ENCODE data around the gene ART4. TPM values are rescaled to one million over a fixed set of nuclear protein-coding genes. Genes with fewer than 3 reads are reported as not detected.
A peak's percentile ranks its signal among the peaks of the same experiment; 100 is the strongest.

The ART4 gene
- total and polyA plus RNA-seq, 4 donors = 5.6 to 50.8 (median 11.1) TPM

DNA sequence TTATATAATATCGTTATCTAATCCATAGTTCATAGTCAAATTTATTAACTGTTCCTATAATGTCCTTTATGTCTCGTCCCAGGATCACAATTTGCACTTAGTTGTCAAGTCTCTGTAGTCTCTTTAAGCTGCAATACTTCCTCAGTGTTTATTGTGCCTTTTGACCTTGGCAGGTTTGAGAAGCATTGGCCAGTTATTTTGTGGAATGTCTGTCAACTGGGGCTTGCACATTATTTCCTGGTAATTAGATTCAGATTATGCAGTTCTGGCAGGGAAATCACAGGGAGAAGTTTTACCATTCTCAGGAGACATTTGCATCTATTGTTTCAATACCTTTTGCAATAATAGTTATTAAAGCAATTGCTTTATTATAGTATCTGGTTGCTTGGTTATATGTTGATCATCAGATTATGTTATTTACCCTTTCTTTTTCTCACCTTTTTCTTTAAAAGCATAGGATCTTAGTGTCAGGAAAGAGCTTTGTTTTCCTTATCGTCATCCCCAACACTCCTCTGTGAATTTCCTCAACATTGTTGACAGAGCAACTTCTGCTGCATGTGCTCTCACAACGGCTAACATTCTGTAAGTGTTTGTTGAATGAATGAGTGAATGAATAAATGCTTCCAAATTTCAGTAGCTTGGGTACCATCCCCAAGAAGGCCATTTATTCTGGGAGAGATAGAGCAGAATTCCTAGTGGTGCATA is 3.7 kb upstream of the ART4 start:
- H3K9me3 ChIP-seq (ENCODE audit: control insufficient read depth, low read length) = no peaks in the 10 kb centered on the region
- intact Hi-C loops (cut with DNase I) = loop anchor here (5.0 to 10.0 kb wide), 6 partner anchors 35 to 678 kb away; partner anchors contain the start of gene RERG (in 2 of the 2)
- H3K4me3 ChIP-seq (ENCODE audit: low read length in 2 of 2) = no peak overlapping the region
- 25 to 76% methylated on average over 4 of the region's 4 CpGs for WGBS, 2 donors
- no peak for DNase-seq
- no peaks in the 10 kb centered on the region for H3K36me3 ChIP-seq (ENCODE audit: control insufficient read depth in 1 of 2, insufficient read depth in 2 of 2, low read length in 1 of 2)
- peaks cover 0 to 7% of the 10 kb centered on the region in 2 donors for H3K4me1 ChIP-seq (ENCODE audit: control insufficient read depth in 1 of 2, insufficient read depth in 2 of 2, low read length in 2 of 2)
- H3K27me3 ChIP-seq (ENCODE audit: control insufficient read depth in 1 of 2, insufficient read depth in 2 of 2, low read length in 1 of 2) = no peaks in the 10 kb centered on the region
- no peak for ATAC-seq (ENCODE audit: low FRiP score)
- H3K27ac ChIP-seq (ENCODE audit: low read depth in 1 of 2, low read length in 2 of 2) = no peak overlapping the region

- Histone ChIP-seq H3K27ac (ENCODE audit: low read depth in 1 of 2, low read length in 2 of 2) (no peak overlapping the region), H3K9me3 (ENCODE audit: control insufficient read depth, low read length) (no peaks in the 10 kb centered on the region), H3K36me3 (ENCODE audit: control insufficient read depth in 1 of 2, insufficient read depth in 2 of 2, low read length in 1 of 2) (no peaks in the 10 kb centered on the region), H3K4me3 (ENCODE audit: low read length in 2 of 2) (no peak overlapping the region), H3K4me1 (ENCODE audit: control insufficient read depth in 1 of 2, insufficient read depth in 2 of 2, low read length in 2 of 2) (peaks cover 0 to 7% of the 10 kb centered on the region in 2 donors), H3K27me3 (ENCODE audit: control insufficient read depth in 1 of 2, insufficient read depth in 2 of 2, low read length in 1 of 2) (no peaks in the 10 kb centered on the region)
- 32 to 33% methylated on average over 3 of the region's 3 CpGs for WGBS, 2 donors
- intact Hi-C loops (cut with DNase I) = loop anchor here (5.0 to 10.0 kb wide), 6 partner anchors 36 to 679 kb away; partner anchors contain the start of gene RERG (in 2 of the 2)
- ATAC-seq (ENCODE audit: low FRiP score) (no peak), DNase-seq (no peak)
Measured at GRCh38 chr12:14846042-14846587, 2.8 kb upstream of the ART4 start.

DNA sequence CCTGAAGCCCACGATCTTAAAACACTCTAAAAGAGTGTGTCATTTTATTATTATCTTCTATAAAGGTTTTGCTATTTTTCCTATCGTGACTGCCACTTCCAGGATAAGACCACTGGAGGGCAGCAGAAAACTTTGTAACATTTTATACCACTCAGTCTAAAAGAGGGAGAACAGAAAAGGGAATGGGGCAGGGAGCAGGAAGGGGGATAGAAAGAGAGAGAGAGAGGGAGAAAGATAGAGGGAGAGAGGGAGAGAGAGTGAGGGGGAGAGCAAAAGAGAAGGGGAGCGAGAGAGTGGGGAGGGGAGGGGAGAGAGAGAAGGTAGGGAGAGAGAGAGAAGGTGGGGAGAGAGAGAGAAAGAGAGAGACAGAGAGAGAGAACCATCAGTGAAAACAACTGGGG is 2.0 kb upstream of the ART4 start:
- H3K27ac ChIP-seq (ENCODE audit: low read depth in 1 of 2, low read length in 2 of 2) = no peak overlapping the region
- ATAC-seq (ENCODE audit: low FRiP score) (peak; percentile 82), DNase-seq (no peak)
- H3K9me3 ChIP-seq (ENCODE audit: control insufficient read depth, low read length) = no peaks in the 10 kb centered on the region
- WGBS, 2 donors = 7 to 10% methylated on average over 3 of the region's 3 CpGs
- H3K36me3 ChIP-seq (ENCODE audit: control insufficient read depth in 1 of 2, insufficient read depth in 2 of 2, low read length in 1 of 2) = no peaks in the 10 kb centered on the region
- no peak overlapping the region for H3K4me3 ChIP-seq (ENCODE audit: low read length in 2 of 2)
- peaks cover 3 to 7% of the 10 kb centered on the region in 2 donors for H3K4me1 ChIP-seq (ENCODE audit: control insufficient read depth in 1 of 2, insufficient read depth in 2 of 2, low read length in 2 of 2)
- H3K27me3 ChIP-seq (ENCODE audit: control insufficient read depth in 1 of 2, insufficient read depth in 2 of 2, low read length in 1 of 2) = no peaks in the 10 kb centered on the region
- intact Hi-C loops (cut with DNase I) = loop anchor here (2.0 to 10.0 kb wide), 8 partner anchors 37 to 679 kb away; partner anchors contain the start of gene RERG (in 2 of the 2)

GRCh38 chr12:14844401-14844800 is 1.1 kb upstream of the ART4 start:
- Histone ChIP-seq H3K27me3 (ENCODE audit: control insufficient read depth in 1 of 2, insufficient read depth in 2 of 2, low read length in 1 of 2) (no peaks in the 10 kb centered on the region), H3K27ac (ENCODE audit: low read depth in 1 of 2, low read length in 2 of 2) (no peak overlapping the region), H3K9me3 (ENCODE audit: control insufficient read depth, low read length) (no peaks in the 10 kb centered on the region), H3K4me1 (ENCODE audit: control insufficient read depth in 1 of 2, insufficient read depth in 2 of 2, low read length in 2 of 2) (peaks cover 3 to 4% of the 10 kb centered on the region in 2 donors), H3K4me3 (ENCODE audit: low read length in 2 of 2) (no peak overlapping the region), H3K36me3 (ENCODE audit: control insufficient read depth in 1 of 2, insufficient read depth in 2 of 2, low read length in 1 of 2) (no peaks in the 10 kb centered on the region)
- intact Hi-C loops (cut with DNase I) = loop anchor here (2.0 to 10.0 kb wide), 8 partner anchors 72 to 680 kb away; partner anchors contain the start of gene RERG (in 1 of the 2)
- DNase-seq = no peak
- no peak for ATAC-seq (ENCODE audit: low FRiP score)

DNA sequence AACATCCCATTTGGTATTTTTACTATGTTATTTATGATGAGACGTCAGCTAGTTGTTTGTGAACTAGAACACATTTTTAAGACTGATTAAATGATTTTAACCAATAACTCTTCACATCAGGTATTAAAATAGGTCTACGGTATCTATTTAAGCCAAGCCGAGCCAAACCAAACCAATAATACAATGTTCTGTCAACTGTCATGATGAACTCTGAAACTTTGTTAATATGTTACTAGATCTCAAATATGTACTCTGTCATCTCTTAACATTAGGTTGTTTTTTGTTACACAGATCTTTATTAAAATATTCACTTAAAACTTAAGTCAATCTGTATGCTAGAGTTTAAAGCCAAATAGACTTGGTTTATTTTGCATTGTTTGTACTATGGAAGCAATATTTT is 1.0 kb downstream of the ART4 start:
- whole genome bisulfite sequencing, 2 donors = 20 to 27% methylated on average over 3 of the region's 3 CpGs
- H3K9me3 ChIP-seq (ENCODE audit: control insufficient read depth, low read length) = no peaks in the 10 kb centered on the region
- peaks cover under 1 to 3% of the 10 kb centered on the region in 2 donors for H3K4me1 ChIP-seq (ENCODE audit: control insufficient read depth in 1 of 2, insufficient read depth in 2 of 2, low read length in 2 of 2)
- intact Hi-C loops (cut with DNase I) = loop anchor here (5.0 to 10.0 kb wide), 6 partner anchors 70 to 682 kb away; partner anchors contain the start of gene RERG (in 1 of the 2)
- DNase-seq (no peak), ATAC-seq (ENCODE audit: low FRiP score) (no peak)
- H3K36me3 ChIP-seq (ENCODE audit: control insufficient read depth in 1 of 2, insufficient read depth in 2 of 2, low read length in 1 of 2) = no peaks in the 10 kb centered on the region
- H3K4me3 ChIP-seq (ENCODE audit: low read length in 2 of 2) = peak overlapping the region in 1 of 2 donors; percentile 69
- H3K27me3 ChIP-seq (ENCODE audit: control insufficient read depth in 1 of 2, insufficient read depth in 2 of 2, low read length in 1 of 2) = no peaks in the 10 kb centered on the region
- no peak overlapping the region for H3K27ac ChIP-seq (ENCODE audit: low read depth in 1 of 2, low read length in 2 of 2)

- Histone ChIP-seq H3K4me3 (ENCODE audit: low read length in 2 of 2) (peak overlapping the region in 1 of 2 donors; percentile 48), H3K27me3 (ENCODE audit: control insufficient read depth in 1 of 2, insufficient read depth in 2 of 2, low read length in 1 of 2) (no peaks in the 10 kb centered on the region), H3K4me1 (ENCODE audit: control insufficient read depth in 1 of 2, insufficient read depth in 2 of 2, low read length in 2 of 2) (peaks cover 0 to 3% of the 10 kb centered on the region in 2 donors), H3K36me3 (ENCODE audit: control insufficient read depth in 1 of 2, insufficient read depth in 2 of 2, low read length in 1 of 2) (no peaks in the 10 kb centered on the region), H3K27ac (ENCODE audit: low read depth in 1 of 2, low read length in 2 of 2) (peak overlapping the region; percentile 73 to 90), H3K9me3 (ENCODE audit: control insufficient read depth, low read length) (no peaks in the 10 kb centered on the region)
- 4 to 5% methylated on average over 3 of the region's 3 CpGs for WGBS, 2 donors
- intact Hi-C loops (cut with DNase I) = loop anchor here (5.0 to 10.0 kb wide), 6 partner anchors 69 to 683 kb away; partner anchors contain the start of gene RERG (in 1 of the 2)
- peak; percentile 75 to 85 for DNase-seq
- ATAC-seq (ENCODE audit: low FRiP score) = peak; percentile 84
Measured at GRCh38 chr12:14841761-14842160, 1.6 kb downstream of the ART4 start.

DNA sequence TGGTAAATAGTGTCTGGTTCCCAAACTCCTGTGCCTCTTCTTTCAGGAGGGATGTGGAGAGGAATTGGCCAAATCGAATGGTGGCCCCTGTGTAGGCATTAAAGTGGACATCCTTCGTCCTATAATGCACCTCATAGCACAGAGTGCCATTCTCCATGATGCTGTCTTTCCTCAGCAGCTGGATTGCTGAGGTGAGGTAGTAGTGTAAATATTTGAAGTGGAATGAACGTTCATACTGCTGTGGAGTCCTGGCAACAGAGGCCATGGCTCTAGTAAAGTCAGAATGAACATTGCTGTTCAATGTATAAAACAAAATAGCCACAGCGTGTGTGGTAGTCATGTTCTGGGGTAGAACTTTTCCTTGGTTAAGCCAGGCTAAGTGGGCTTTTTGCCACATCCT is 2.7 kb downstream of the ART4 start:
- no peak for DNase-seq
- WGBS, 2 donors = 37 to 43% methylated on average over 4 of the region's 4 CpGs
- Histone ChIP-seq H3K27me3 (ENCODE audit: control insufficient read depth in 1 of 2, insufficient read depth in 2 of 2, low read length in 1 of 2) (no peaks in the 10 kb centered on the region), H3K36me3 (ENCODE audit: control insufficient read depth in 1 of 2, insufficient read depth in 2 of 2, low read length in 1 of 2) (peaks cover 0 to 2% of the 10 kb centered on the region in 2 donors), H3K9me3 (ENCODE audit: control insufficient read depth, low read length) (no peaks in the 10 kb centered on the region), H3K4me1 (ENCODE audit: control insufficient read depth in 1 of 2, insufficient read depth in 2 of 2, low read length in 2 of 2) (peaks cover 0 to 6% of the 10 kb centered on the region in 2 donors), H3K27ac (ENCODE audit: low read depth in 1 of 2, low read length in 2 of 2) (peak overlapping the region; percentile 76 to 90), H3K4me3 (ENCODE audit: low read length in 2 of 2) (no peak overlapping the region)
- no peak for ATAC-seq (ENCODE audit: low FRiP score)
- intact Hi-C loops (cut with DNase I) = loop anchor here (5.0 to 10.0 kb wide), 6 partner anchors 68 to 684 kb away; partner anchors contain the start of gene RERG (in 1 of the 2)

DNA sequence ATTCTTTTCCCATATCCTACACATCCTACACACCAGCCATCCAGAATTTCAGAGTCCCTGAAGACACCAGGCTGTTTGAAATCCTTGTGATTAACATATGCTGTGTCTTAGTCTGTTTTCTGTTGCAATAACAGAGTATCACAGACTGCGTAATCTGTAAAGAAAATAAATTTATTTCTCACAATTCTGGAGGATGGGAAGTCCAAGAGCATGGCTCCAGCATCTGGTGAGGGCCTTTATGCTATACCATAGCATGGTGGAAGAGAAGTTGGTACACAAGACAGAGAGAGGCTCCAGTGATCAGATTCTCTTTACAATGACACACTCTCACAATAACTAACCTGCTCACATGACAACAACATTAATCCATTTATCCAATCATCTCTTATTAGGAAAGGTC is 4.1 kb downstream of the ART4 start:
- ATAC-seq (ENCODE audit: low FRiP score) (no peak), DNase-seq (no peak)
- Histone ChIP-seq H3K4me1 (ENCODE audit: control insufficient read depth in 1 of 2, insufficient read depth in 2 of 2, low read length in 2 of 2) (peaks cover 0 to 6% of the 10 kb centered on the region in 2 donors), H3K36me3 (ENCODE audit: control insufficient read depth in 1 of 2, insufficient read depth in 2 of 2, low read length in 1 of 2) (peaks cover 0 to 2% of the 10 kb centered on the region in 2 donors), H3K4me3 (ENCODE audit: low read length in 2 of 2) (no peak overlapping the region), H3K9me3 (ENCODE audit: control insufficient read depth, low read length) (no peaks in the 10 kb centered on the region), H3K27me3 (ENCODE audit: control insufficient read depth in 1 of 2, insufficient read depth in 2 of 2, low read length in 1 of 2) (no peaks in the 10 kb centered on the region), H3K27ac (ENCODE audit: low read depth in 1 of 2, low read length in 2 of 2) (no peak overlapping the region)
- WGBS, 2 donors = 98 to 100% methylated on average over 1 of the region's 1 CpG
- intact Hi-C loops (cut with DNase I) = no loop called here

Measured in aorta (tissue), 5 donors.